ENCODE measurements around the gene UPF1.

UPF1 gene

DNA sequence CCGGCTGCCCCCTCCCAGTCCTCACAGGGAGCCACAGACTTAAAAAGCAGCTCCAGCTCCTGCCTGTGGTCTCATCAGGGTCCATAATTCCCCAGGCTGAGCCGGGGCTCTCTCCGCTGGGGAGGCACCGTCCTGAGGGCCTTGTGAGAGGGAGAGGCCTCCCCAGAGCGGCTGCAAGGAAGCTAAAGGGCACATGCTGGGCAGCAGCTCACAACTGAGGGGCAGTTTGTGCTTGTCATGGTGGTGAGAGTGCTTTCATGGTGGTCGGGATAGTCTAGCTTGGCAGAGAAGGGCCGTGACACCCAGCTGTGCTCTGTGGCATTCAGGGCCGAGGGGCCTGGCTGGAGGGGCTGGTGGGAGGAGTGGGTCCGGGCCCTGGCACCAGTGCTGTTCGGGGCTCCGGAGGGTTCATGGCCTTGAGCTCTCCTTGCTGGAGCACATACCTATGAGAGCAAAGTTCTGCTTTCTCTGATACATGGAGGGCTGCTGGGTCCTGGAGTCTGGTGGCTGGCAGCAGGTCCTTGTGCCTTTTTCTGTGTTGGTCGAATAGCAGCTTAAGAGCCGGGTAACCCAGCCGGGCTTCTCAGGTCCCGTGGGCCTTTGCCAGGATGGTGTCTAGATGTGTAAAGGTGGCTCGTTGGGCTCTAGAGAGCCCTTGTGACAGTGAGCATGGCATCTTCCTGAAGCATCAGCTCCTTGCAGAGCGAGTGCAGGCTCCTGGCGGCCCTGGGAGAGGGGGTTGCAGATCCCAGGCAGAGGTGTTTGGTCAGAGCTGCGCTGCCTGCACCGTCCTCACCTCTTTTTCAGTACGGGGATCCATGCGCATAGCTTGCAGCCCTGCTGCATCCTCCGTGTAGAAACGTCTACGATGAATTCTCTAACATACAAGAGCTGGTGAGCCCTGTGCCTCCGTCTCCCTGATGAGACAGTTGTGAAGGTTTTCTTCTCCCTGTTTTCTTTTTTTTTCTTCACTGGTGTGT is 8.8 kb downstream of the UPF1 start:
- DNase-seq, result no peak

DNA sequence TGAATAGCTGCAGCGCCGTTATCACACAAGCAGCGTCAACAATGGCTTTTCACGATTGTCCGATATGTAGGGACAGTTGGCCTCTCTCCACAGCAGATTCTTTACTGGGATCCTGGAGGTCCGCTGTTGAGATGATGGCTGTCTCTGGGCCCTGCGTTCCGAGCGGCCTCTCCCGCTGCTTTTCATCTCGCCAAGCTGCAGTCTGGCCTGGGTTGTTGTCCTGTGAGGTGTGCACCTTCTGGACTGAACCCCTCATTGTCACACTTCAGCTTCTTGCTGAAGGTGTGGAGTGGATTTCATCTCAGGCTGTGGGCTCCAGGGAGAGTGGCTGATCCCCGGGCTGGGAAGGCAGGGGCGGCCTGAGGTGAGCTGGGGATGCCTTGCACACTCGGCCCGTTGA is 9.6 kb downstream of the UPF1 start:
- no peak for DNase-seq

DNA sequence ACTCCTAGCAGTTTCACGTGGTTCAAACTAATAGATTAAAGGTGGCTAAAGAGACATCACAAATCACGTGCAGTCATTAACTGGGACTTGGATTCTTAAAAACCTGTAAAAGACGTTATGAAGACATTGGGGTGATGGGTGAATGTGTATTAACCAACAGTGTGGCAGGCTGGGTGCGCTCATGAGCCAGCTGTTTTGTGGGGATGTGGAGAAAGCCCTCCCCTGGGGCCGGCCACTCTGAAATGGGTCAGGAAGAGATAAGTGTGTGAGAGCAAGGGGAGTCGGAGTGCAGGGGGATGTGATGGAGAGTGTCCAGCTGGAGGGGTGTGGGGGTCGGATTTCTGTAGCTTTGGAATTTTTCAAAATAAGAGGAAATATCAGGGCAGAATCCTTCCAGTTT is 10.4 kb downstream of the UPF1 start:
- DNase-seq, result no peak

DNA sequence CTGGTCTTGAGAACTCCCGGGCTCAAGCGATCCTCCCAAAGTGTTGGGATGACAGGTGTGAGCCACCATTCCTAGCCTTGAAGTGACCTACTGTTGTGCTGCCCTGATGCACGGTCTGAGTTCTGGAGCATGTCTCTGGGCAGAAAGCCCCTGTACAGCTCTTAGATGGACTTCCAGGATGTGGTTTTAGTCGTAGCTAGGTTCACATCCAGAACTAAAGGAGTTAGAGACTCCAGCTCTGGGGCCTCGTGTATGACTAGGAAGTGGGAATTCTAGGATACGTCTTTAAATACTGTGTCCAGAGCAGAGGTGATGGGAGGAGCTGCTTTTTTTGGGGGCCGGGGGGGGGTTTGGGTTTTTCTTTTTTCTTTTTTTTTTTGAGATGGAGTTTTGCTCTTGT is 12.2 kb downstream of the UPF1 start:
- no peak for DNase-seq

DNA sequence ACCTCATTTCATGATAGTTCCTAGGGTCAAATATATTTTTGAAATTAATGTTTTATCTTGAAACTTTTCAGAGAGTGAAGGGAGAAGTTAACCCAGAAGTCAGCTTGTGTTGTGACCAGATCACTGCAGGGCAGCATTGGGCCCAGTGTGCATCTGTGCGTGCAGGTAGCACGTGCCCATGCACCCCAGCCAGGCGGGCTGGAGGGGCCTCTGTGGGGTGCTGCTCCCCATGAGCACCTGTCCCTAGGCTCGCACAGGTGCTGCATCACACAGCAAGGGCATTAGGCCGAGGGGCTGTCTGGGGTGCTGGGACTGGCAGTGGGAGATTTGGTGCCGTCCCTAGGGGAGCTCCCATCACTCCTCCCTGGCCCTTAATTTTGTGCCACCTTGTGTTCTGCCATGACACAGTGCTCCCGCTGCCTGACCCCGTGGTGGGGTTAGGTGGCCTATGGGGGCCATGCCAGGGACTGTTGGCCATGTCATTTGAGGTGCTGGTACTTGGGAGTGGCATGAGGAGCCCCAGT is 13.1 kb downstream of the UPF1 start:
- DNase-seq, result no peak

DNA sequence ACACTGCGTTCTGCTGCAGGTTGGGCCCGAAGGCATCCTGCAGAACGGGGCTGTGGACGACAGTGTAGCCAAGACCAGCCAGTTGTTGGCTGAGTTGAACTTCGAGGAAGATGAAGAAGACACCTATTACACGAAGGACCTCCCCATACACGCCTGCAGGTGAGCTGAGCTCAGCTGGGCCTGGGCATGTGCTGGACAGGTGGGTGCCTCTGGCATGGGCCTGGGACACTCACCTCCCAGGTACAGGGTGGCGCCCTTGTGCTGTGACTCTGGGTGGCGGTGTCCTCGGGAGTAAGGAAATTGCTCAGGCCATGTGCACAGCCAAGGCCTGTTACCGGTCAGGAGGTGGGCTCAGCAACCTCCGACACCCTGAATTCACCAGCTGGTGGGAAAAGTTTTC is 14.2 kb downstream of the UPF1 start:
- no peak for DNase-seq

DNA sequence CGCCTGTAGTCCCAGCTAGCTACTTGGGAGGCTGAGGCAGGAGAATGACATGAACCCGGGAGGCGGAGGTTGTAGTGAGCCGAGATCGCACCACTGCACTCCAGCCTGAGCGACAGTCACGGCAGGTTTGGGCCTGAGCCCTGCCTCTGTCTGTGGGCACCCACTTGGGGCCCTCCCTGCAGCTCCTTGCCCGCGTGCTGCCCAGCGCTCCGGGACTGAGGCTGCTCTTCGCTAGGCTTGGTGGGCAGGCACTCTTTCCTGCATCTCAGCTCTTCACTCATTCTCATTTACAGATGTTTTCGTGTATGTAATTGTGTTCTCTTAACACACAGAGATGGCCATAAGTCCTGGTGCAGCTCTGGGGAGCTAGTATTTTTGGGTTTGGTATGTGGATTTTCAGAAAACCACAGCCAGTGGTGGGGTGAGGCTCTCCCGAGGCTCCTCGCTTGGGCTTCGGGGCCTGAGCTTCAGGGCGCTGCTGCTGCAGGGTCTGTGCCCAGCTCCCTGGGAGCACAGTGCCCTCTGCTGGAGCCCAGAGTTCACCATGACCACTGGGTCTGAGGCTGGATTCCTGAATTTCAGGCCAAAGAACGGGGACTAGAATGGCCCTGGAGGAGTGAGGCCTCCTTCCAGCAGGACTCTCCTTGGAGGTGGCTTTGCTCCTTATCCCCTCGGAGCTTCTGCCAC is 15.2 kb downstream of the UPF1 start:
- DNase-seq, result peak; percentile 70

DNA sequence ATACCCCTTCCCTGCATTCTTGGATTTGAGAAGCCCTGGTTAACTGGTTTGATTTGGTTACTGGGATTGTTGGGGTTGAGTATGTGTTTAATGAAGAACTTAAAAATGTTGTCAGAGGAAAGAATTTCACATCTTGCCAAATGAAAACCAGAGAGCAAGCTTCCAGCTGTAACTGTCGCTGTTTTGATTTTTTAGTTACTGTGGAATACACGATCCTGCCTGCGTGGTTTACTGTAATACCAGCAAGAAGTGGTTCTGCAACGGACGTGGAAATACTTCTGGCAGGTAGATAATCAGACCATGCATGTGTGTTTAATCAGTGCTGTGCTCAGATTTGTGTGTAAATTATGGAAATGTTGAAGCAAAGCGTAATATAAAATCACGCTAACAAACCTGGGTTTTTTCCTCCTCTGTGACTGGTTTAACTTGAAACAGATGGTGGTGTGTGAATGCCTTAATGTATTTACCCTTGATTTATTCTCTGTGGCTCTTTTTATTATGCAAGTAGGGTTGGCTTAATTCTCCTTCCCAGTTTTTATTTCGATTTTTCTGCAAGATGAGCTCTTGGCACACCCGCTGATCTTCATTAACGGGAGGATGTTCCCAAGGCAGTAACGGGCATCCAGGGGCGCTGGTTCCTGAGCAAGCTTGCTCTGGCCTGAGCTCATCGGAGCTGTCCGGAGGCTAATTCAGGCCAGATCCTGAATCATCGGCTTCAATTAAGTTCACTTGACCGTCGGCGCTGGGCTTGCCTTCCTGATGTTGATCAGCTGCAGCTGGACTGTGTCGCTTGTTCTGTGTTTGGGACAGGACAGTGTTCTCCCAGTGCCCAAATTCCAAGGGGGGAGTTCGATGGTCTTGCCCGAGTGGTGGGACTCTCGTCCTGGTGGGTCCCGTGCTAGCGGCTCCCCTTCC is 16.0 kb downstream of the UPF1 start:
- DNase-seq, result no peak

DNA sequence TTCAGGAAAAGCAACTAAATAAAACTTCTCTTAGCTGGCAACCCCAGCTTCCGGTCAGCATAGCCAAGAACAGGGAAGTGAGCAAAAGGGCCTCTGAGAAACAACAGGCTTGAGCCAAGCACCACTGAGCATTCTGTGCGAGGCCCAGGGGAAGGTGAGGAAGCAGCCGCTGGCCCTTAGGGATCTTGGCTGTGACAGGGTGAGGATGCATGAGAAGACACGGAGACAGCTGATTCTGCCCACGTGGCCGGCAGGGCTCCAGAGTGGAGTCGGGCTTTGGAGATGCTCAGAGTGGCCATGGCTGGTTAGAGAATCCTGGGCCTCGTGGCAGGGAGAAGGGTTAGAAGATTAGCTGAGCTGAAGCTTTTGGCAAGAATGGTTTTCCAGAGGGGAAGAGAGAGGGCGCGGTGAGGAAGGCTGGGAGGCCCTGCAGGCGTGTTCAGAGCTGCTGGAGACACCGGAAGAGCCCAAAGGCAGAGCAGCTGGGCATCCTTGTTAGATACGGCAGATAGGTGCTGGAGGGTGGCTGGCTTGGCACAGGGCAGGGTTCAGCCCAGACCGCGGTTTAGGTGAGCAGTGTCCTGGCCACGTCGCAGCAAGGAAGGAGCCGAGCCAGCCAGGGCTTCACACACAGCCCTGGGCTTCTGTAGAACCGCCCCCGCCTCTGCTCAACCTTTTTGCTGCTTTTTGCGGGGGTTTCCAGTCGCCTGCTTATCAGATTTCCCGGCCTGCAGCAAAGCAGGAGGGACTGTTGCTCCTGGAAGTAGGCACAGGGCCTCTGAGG is 17.3 kb downstream of the UPF1 start:
- DNase-seq, result no peak

DNA sequence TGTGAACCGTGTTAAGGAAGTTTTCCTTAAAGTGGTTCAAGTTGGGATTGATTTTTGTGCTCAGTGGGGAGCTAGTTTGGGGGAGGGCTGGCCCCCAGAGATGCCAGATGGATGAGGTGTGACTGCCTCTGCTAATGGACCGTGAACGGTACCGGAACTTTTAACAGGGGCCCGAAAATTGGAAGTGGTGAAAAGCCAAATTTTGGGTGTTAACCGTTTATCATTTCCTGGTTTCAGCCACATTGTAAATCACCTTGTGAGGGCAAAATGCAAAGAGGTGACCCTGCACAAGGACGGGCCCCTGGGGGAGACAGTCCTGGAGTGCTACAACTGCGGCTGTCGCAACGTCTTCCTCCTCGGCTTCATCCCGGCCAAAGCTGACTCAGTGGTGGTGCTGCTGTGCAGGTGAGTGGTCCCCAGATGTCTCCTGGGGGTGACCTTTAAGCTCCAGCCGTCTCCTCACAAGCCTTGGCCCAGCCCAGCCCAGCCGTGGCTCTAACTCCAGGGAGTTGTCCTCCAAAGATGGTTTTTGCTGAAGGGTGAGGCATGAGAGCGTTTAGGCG is 18.2 kb downstream of the UPF1 start:
- DNase-seq, result no peak

DNA sequence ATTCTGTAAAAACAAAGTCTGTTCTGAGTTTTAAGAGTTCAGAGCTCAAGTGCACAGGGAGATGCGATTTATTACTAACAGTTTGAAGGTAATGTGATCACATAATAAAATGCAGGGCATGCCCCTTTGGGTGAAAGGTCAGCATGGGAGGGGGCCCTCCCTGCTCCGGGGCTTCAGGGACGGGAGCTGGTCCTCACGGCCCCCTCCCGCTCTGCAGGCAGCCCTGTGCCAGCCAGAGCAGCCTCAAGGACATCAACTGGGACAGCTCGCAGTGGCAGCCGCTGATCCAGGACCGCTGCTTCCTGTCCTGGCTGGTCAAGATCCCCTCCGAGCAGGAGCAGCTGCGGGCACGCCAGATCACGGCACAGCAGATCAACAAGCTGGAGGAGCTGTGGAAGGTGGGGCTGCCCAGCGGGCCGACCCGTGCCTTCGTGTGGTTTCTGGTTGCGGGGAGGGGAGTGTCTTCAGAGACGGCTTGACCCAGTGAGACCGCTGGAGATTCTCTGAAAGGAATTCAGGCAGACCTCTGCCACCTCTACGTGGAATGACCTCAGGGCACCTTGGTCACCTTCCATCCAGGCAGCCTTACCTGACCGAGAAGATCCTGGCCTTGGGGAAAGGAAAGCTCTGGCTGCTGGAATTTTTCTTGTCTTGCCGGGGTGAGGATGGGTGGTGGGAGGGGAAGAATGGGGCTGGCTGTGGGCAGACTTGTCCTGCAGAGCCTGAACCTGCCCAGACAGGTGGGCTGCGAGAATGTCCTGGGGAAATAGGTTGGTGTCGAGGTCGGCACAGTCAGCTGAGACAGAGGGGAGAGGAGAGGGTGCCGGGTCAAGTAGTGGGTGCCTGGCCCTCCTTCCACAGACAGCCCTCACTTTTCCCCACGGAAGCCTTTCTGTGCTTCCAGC is 19.0 kb downstream of the UPF1 start:
- DNase-seq, result no peak

DNA sequence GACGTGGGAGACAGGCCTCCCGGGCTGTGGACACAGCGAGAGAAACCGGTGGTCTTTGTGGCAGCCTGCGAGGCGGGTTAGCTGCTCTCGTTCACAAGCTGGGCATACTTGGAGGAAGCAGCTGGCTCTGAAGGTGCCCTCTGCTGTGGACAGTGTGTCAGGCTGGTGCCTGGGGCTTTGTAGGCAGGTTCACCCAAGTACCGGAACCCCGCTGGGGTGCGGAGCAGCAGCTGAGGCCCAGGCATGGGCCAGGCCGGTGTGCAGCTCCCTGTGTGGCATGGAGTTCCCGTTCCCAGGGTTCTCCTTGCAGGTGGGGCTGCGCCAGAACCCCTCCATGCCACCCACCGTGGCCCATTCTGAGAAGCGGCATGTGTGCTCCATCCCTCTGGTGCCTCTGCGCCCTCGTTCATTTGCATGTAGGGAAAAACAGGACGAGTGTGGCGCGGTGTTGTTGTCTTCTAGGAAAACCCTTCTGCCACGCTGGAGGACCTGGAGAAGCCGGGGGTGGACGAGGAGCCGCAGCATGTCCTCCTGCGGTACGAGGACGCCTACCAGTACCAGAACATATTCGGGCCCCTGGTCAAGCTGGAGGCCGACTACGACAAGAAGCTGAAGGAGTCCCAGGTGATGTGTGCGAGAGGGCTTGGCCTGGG is 20.0 kb downstream of the UPF1 start:
- no peak for DNase-seq

DNA sequence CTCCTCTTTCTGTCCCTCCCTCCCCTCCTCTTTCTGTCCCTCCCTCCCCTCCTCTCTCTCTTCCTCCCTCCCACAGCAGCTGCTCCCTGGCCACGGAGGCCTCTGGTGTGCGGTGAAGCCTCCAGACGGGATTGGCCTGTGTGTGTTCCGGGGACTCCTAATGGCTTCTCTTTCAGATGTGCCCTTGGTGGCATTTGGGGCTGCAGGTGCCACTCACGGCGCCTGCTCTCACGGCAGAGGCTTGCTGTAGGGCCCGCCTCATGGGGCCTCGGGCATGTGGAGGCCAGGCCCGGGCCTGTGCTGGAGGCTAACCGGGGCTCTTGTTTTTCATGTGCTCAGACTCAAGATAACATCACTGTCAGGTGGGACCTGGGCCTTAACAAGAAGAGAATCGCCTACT is 20.9 kb downstream of the UPF1 start:
- no peak for DNase-seq

DNA sequence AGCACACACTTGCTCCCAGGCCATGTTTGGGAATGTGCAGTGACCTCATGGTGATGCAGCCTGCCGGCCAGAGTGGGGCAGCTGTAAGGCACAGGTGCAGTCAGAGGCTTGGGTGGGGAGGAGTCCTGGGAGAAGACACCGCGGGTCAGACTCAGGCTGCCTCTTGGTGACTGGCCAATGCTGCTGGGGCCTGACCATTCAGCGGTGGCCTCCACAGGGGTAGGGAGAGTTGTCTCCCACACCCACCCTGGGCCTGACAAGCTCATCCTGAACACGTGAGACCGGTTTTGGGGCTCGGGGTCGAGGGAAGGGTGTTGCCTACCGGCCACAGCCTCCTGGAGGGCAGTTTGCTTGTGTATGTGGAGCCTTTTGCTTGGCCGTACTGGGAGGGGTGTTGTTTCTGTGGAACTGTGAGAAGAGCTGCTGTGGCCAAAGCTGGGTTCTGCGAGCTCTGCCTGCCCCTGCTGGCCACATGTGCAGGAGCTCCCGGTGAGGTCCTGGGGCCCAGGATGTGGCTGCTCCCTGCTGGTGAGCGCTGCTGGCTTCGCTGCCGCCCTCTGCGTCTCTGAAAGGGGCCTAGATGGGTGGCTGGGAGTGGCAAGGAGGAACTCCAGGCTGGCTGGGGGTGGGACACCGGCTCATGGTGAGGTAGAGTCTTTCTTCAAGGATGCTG is 22.1 kb downstream of the UPF1 start:
- DNase-seq, result no peak

DNA sequence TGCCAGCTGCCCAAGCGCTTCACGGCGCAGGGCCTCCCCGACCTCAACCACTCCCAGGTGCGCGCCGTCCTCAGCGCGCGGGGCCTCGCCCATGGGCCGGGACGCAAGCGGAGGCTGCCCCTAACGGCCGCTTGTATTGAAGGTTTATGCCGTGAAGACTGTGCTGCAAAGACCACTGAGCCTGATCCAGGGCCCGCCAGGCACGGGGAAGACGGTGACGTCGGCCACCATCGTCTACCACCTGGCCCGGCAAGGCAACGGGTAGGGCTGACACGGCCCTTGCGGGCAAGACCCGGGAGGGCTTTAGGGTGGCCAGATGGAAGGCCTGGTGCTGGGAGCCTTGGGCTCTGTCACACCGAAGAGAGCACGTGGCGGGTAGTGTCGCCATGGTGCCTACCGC is 23.2 kb downstream of the UPF1 start:
- no peak for DNase-seq

DNA sequence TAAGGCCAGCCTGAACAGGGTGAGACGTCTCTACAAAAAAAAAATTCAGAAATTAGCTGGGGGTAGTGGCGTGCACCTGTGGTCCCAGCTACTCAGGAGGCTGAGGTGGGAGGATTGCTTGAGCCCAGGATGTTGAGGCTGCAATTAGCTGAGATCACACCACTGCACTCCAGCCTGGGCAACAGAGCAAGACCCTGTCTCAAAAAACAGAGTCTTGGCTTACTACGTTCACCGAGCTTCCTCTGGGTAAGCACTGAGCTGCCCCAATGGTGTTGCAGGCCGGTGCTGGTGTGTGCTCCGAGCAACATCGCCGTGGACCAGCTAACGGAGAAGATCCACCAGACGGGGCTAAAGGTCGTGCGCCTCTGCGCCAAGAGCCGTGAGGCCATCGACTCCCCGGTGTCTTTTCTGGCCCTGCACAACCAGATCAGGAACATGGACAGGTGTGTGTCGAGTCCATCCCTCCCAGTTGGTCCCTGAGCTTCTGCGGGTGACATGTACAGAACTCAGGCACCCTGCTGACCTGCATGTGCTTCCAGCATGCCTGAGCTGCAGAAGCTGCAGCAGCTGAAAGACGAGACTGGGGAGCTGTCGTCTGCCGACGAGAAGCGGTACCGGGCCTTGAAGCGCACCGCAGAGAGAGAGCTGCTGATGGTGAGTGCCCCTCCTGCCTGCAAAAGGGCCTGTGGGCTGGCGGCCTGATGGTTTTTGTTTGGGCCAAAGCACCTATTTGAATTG is 24.1 kb downstream of the UPF1 start:
- DNase-seq, result no peak

DNA sequence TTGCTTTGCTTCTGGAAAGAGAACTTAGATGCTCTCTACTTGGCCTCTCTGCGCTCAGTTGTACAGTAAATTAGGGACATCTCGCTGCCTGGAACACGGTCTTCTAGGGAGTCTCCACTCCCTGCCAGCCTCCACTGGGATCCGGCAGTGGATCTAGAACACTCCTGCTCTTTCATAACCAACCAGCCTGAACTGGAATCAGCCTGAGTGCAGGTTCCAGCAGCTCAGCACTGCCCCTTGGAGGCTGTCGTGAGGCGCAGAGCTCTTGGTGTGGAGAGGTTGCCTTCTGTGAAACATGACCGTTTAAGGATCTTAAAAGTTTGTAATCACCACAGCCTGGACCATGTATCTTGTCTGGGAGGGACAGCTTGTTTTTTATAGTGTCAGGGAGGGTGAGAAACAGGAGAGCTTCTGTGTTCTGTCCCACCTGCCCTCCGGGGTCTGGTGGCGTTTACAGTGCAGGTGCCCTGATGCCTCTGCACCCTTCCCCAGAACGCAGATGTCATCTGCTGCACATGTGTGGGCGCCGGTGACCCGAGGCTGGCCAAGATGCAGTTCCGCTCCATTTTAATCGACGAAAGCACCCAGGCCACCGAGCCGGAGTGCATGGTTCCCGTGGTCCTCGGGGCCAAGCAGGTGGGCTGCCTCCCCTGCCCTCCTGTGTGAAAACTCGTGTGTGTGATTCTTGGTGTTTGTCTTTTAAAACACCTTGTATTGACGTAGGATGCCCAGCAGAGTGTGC is 24.8 kb downstream of the UPF1 start:
- DNase-seq, result no peak

DNA sequence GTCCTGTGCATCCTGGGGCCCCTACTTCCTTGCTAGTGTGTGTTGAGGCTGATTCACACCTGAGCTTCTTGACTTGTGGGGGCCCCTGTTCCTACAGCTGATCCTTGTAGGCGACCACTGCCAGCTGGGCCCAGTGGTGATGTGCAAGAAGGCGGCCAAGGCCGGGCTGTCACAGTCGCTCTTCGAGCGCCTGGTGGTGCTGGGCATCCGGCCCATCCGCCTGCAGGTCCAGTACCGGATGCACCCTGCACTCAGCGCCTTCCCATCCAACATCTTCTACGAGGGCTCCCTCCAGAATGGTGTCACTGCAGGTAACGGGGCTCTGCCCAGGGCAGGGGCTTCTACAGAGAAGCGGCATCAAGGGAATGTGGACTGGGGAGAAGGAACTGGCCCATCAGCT is 25.5 kb downstream of the UPF1 start:
- no peak for DNase-seq

All from NCI-H1105 (cell line).